ENCODE data around the gene SRF. TPM values are rescaled to one million over a fixed set of nuclear protein-coding genes. Genes with fewer than 3 reads are reported as not detected.

SRF gene
- total RNA-seq, 2 experiments from 2014 or later, result 22.8 to 23.7 TPM

DNA sequence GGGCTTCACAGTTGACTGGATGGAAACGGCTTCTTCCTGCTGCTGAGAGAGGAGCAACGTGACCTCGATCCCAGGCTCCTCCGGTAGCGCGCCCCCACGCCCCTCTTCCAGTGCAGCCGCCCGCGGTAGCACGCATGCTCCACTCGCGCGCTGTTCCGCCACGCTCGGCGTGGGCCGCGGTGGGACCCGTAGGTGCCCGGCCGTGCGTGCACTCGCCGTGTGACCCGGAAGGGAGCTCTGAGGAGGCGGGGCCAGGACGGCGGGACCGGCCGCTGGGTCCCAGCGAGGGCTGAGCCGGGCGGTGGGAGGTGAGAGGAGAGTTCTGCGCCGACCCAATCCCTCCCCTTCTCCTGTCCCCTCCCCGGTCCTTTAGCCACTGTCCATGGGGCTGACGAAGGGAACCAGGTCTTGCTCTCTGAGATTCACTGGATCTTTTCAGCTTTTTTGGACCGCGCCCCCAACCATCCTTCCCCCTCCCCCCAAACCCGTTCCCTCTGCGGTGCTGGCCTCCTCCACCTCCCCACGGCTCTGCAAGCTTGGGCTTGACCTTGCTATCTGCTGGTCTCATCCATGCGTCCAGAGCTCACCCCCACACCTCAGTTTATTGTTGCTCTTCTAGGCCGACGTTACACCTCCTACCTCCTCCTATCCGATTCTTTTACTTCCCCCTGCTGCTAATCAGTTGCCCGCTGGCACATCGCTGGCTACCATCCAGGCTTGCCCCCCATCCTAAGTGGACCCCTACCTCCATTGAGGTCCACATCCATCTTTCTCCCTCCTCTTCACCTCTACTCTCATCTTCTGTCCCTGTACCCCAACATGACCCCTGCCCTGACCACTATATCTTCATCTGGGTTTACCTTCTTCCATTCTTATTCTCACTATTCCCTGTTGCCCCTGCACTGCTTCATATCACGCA, 11.1 kb downstream of the SRF start, which contains the start of gene CUL9:
Gene CUL9, plus strand, starts transcription at position 255 of the 919 bp plus-strand sequence. CDS start 2,115 bp downstream, outside the sequence.
- ChIA-PET CTCF (interaction anchor here (0.6 to 1.9 kb wide), 3 partner anchors 7 to 216 kb away, joined by 3 to 11 read pairs (median 3); partner anchors contain the start of gene DNPH1), POLR2A (interaction anchor here (0.8 to 1.9 kb wide), 15 partner anchors 8 to 543 kb away, joined by 3 to 20 read pairs (median 3); partner anchors contain the start of genes CNPY3, CUL7, DNPH1 and KLHDC3)
- intact Hi-C loops (cut with DNase I, micrococcal nuclease), result loop anchor here (1.0 to 5.0 kb wide), 4 partner anchors 8 to 295 kb away; partner anchors contain the start of genes DNPH1 (in 1 of the 2), SRF (in 1 of the 2) and TJAP1 (in 1 of the 2)
- H3K9me3 Mint-ChIP-seq, result no peaks in the 10 kb centered on the region
- peak within 1 kb of the TSS; percentile 92 for H3K4me3 Mint-ChIP-seq
- Histone ChIP-seq H3K9me3 (ENCODE audit: control insufficient read depth in 1 of 2, insufficient read depth in 1 of 2, low read length in 2 of 2) (no peaks in the 10 kb centered on the region), H3K27me3 (ENCODE audit: control insufficient read depth in 1 of 2, insufficient read depth in 2 of 2, low read length in 2 of 2) (no peaks in the 10 kb centered on the region), H3K36me3 (ENCODE audit: insufficient read depth, low read length) (peaks cover 40% of the 10 kb centered on the region), H3K4me3 (ENCODE audit: low read length) (peak within 1 kb of the TSS; percentile 86), H3K4me1 (ENCODE audit: insufficient read depth, low read length) (peaks cover 53% of the 10 kb centered on the region), H3K27ac (ENCODE audit: low read depth in 1 of 2, low read length in 2 of 2) (peak within 1 kb of the TSS; percentile 64 to 68)
- TF ChIP-seq, protein P1, sequence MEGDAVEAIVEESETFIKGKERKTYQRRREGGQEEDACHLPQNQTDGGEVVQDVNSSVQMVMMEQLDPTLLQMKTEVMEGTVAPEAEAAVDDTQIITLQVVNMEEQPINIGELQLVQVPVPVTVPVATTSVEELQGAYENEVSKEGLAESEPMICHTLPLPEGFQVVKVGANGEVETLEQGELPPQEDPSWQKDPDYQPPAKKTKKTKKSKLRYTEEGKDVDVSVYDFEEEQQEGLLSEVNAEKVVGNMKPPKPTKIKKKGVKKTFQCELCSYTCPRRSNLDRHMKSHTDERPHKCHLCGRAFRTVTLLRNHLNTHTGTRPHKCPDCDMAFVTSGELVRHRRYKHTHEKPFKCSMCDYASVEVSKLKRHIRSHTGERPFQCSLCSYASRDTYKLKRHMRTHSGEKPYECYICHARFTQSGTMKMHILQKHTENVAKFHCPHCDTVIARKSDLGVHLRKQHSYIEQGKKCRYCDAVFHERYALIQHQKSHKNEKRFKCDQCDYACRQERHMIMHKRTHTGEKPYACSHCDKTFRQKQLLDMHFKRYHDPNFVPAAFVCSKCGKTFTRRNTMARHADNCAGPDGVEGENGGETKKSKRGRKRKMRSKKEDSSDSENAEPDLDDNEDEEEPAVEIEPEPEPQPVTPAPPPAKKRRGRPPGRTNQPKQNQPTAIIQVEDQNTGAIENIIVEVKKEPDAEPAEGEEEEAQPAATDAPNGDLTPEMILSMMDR (IDR thresholded peaks at IDR 0.05), result no peak
- peaks cover 56% of the 10 kb centered on the region for H3K4me1 Mint-ChIP-seq (ENCODE audit: low read depth)
- peak; percentile 87 for ATAC-seq (ENCODE audit: poor library complexity)
- peaks cover 55% of the 10 kb centered on the region for H3K36me3 Mint-ChIP-seq (ENCODE audit: low read depth)
- H3K27me3 Mint-ChIP-seq, result no peaks in the 10 kb centered on the region
- peak; percentile 45 to 90 (median 74) for DNase-seq
- H3K27ac Mint-ChIP-seq, result peak within 1 kb of the TSS; percentile 75

DNA sequence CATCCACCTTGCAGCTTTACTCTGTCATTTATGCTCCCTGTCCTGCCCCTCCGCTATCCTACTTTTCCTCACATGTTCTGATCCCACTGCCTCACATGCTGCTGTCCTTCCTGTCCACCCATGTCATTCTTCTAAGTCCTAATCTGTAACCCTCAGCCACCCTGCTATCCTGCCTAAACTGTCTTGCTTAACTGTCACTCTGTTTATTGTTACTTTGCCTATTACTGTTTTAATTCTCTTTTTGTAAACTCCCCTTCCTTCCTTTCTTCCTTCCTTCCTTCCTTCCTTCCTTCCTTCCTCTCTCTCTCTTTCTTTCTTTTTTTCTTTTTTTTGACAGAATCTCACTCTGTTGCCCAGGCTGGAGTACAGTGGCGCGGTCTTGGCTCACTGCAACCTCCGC, 12.4 kb downstream of the SRF start:
- no peak overlapping the region for H3K27ac ChIP-seq (ENCODE audit: low read depth in 1 of 2, low read length in 2 of 2)
- H3K4me1 ChIP-seq (ENCODE audit: insufficient read depth, low read length), result peaks cover 53% of the 10 kb centered on the region
- intact Hi-C loops (cut with DNase I, micrococcal nuclease), result loop anchor here in 1 of 2 experiments (5.0 kb wide), 1 partner anchor 294 kb away; the partner anchor contains the start of gene TJAP1
- H3K36me3 ChIP-seq (ENCODE audit: insufficient read depth, low read length), result peaks cover 46% of the 10 kb centered on the region
- Mint-ChIP-seq H3K4me1 (ENCODE audit: low read depth) (peaks cover 58% of the 10 kb centered on the region), H3K4me3 (peak overlapping the region; percentile 92), H3K27me3 (no peaks in the 10 kb centered on the region), H3K36me3 (ENCODE audit: low read depth) (peaks cover 56% of the 10 kb centered on the region), H3K27ac (peak overlapping the region; percentile 75), H3K9me3 (no peaks in the 10 kb centered on the region)
- no peaks in the 10 kb centered on the region for H3K27me3 ChIP-seq (ENCODE audit: control insufficient read depth in 1 of 2, insufficient read depth in 2 of 2, low read length in 2 of 2)
- CTCF ChIA-PET, result interaction anchor here (1.0 to 1.9 kb wide), 2 partner anchors 9 to 46 kb away, joined by 3 to 11 read pairs; partner anchors contain the start of gene DNPH1
- POLR2A ChIA-PET, result interaction anchor here (1.2 to 3.0 kb wide), 2 partner anchors 9 to 12 kb away, joined by 4 to 12 read pairs; no protein-coding TSS in a partner anchor
- DNase-seq, result no peak
- TF ChIP-seq, protein P1 (IDR thresholded peaks at IDR 0.05), result no peak
- no peak for ATAC-seq (ENCODE audit: poor library complexity)
- H3K4me3 ChIP-seq (ENCODE audit: low read length), result no peak overlapping the region
- H3K9me3 ChIP-seq (ENCODE audit: control insufficient read depth in 1 of 2, insufficient read depth in 1 of 2, low read length in 2 of 2), result no peaks in the 10 kb centered on the region

DNA sequence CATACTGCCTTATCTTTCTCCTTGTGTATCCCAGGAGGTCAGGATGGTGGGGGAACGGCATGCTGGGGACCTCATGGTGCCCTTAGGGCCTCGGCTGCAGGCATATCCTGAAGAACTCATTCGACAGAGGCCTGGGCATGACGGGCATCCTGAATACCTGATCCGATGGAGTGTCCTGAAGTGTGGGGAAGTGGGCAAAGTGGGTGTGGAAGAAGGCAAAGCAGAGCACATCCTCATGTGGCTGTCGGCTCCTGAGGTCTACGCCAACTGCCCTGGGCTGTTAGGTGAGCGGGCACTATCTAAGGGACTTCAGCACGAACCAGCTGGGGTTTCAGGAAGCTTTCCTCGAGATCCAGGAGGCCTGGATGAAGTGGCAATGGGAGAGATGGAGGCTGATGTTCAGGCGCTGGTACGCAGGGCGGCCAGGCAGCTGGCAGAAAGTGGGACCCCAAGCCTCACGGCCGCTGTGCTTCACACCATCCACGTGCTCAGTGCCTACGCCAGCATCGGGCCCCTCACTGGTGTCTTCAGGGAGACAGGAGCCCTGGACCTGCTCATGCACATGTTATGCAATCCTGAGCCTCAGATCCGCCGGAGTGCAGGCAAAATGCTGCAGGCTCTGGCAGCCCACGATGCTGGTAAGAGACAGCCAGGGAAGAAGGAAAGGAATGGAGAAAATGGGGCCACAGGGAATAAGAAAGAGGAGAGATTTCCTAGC, 13.4 kb downstream of the SRF start:
- DNase-seq (no peak), ATAC-seq (ENCODE audit: poor library complexity) (no peak)
- ChIA-PET POLR2A (interaction anchor here (1.6 to 3.0 kb wide), 3 partner anchors 10 to 42 kb away, joined by 4 to 15 read pairs (median 12); no protein-coding TSS in a partner anchor), CTCF (interaction anchor here (1.3 kb wide), 1 partner anchor 45 kb away, joined by 4 read pairs; the partner anchor contains the start of gene DNPH1)
- peaks cover 55% of the 10 kb centered on the region for H3K36me3 Mint-ChIP-seq (ENCODE audit: low read depth)
- H3K4me3 Mint-ChIP-seq, result peak overlapping the region; percentile 92
- Histone ChIP-seq H3K36me3 (ENCODE audit: insufficient read depth, low read length) (peaks cover 42% of the 10 kb centered on the region), H3K4me3 (ENCODE audit: low read length) (no peak overlapping the region), H3K27me3 (ENCODE audit: control insufficient read depth in 1 of 2, insufficient read depth in 2 of 2, low read length in 2 of 2) (no peaks in the 10 kb centered on the region), H3K27ac (ENCODE audit: low read depth in 1 of 2, low read length in 2 of 2) (no peak overlapping the region), H3K9me3 (ENCODE audit: control insufficient read depth in 1 of 2, insufficient read depth in 1 of 2, low read length in 2 of 2) (no peaks in the 10 kb centered on the region), H3K4me1 (ENCODE audit: insufficient read depth, low read length) (peaks cover 53% of the 10 kb centered on the region)
- intact Hi-C loops (cut with DNase I, micrococcal nuclease), result loop anchor here in 1 of 2 experiments (5.0 kb wide), 1 partner anchor 293 kb away; the partner anchor contains the start of gene TJAP1
- peak overlapping the region; percentile 75 for H3K27ac Mint-ChIP-seq
- no peaks in the 10 kb centered on the region for H3K27me3 Mint-ChIP-seq
- TF ChIP-seq, protein P1 (IDR thresholded peaks at IDR 0.05), result no peak
- peaks cover 62% of the 10 kb centered on the region for H3K4me1 Mint-ChIP-seq (ENCODE audit: low read depth)
- no peaks in the 10 kb centered on the region for H3K9me3 Mint-ChIP-seq
